ENCODE results near the gene OPCML.

The OPCML gene

GRCh38 chr11:133522344-133522743 lies 10.0 kb downstream of the OPCML start:
- H3F3A ChIP-seq (ENCODE audit: insufficient read depth, low read length), result no peaks in the 10 kb centered on the region
- no peaks in the 10 kb centered on the region for H3K9me2 ChIP-seq (replicated peaks; ENCODE audit: insufficient read depth, low read length)
- H3K79me2 ChIP-seq (ENCODE audit: low read length), result no peaks in the 10 kb centered on the region
- no peak overlapping the region for H3K4me3 ChIP-seq (ENCODE audit: low read length)
- no peak overlapping the region for H3K27ac ChIP-seq (ENCODE audit: low read length)
- no peaks in the 10 kb centered on the region for H3K27me3 ChIP-seq (replicated peaks; ENCODE audit: insufficient read depth, low read length)
- no peaks in the 10 kb centered on the region for H4K20me1 ChIP-seq (ENCODE audit: insufficient read depth, low read length)
- no peak overlapping the region for H3K9ac ChIP-seq (ENCODE audit: low read length)
- TF ChIP-seq EZH2 (optimal IDR thresholded peaks at IDR 0.05; ENCODE audit: low read depth, low read length) (no peak), EZH2phosphoT487 (IDR thresholded peaks at IDR 0.05; ENCODE audit: low read length) (no peak), CTCF (IDR thresholded peaks at IDR 0.05; ENCODE audit: low read length) (no peak)
- no peak overlapping the region for H3K4me2 ChIP-seq (ENCODE audit: low read depth, low read length)
- DNase-seq, result no peak
- H3K9me3 ChIP-seq (replicated peaks; ENCODE audit: insufficient read depth, low read length), result no peaks in the 10 kb centered on the region
- H2AFZ ChIP-seq (ENCODE audit: low read length), result no peak overlapping the region
- H3K36me3 ChIP-seq (replicated peaks; ENCODE audit: insufficient read depth, low read length), result no peaks in the 10 kb centered on the region
- no peaks in the 10 kb centered on the region for H3K4me1 ChIP-seq (ENCODE audit: low read length)

GRCh38 chr11:133521502-133521901 lies 10.8 kb downstream of the OPCML start:
- no peak overlapping the region for H3K27ac ChIP-seq (ENCODE audit: low read length)
- no peaks in the 10 kb centered on the region for H3K27me3 ChIP-seq (replicated peaks; ENCODE audit: insufficient read depth, low read length)
- no peaks in the 10 kb centered on the region for H3K9me2 ChIP-seq (replicated peaks; ENCODE audit: insufficient read depth, low read length)
- H3K79me2 ChIP-seq (ENCODE audit: low read length), result no peaks in the 10 kb centered on the region
- no peak overlapping the region for H3K9ac ChIP-seq (ENCODE audit: low read length)
- no peaks in the 10 kb centered on the region for H3K4me1 ChIP-seq (ENCODE audit: low read length)
- no peak overlapping the region for H2AFZ ChIP-seq (ENCODE audit: low read length)
- H3K4me2 ChIP-seq (ENCODE audit: low read depth, low read length), result no peak overlapping the region
- no peaks in the 10 kb centered on the region for H4K20me1 ChIP-seq (ENCODE audit: insufficient read depth, low read length)
- no peaks in the 10 kb centered on the region for H3F3A ChIP-seq (ENCODE audit: insufficient read depth, low read length)
- no peak for TF ChIP-seq EZH2phosphoT487 (IDR thresholded peaks at IDR 0.05; ENCODE audit: low read length)
- TF ChIP-seq CTCF (IDR thresholded peaks at IDR 0.05; ENCODE audit: low read length), result no peak
- TF ChIP-seq EZH2 (optimal IDR thresholded peaks at IDR 0.05; ENCODE audit: low read depth, low read length), result no peak
- H3K9me3 ChIP-seq (replicated peaks; ENCODE audit: insufficient read depth, low read length), result no peaks in the 10 kb centered on the region
- DNase-seq, result no peak
- no peaks in the 10 kb centered on the region for H3K36me3 ChIP-seq (replicated peaks; ENCODE audit: insufficient read depth, low read length)
- H3K4me3 ChIP-seq (ENCODE audit: low read length), result no peak overlapping the region

GRCh38 chr11:133520707-133521106 lies 11.6 kb downstream of the OPCML start:
- H3K79me2 ChIP-seq (ENCODE audit: low read length), result no peaks in the 10 kb centered on the region
- DNase-seq, result no peak

More at GRCh38 chr11:133520707-133521106, 11.6 kb downstream of the OPCML start:
- no peaks in the 10 kb centered on the region for H3K9me3 ChIP-seq (replicated peaks; ENCODE audit: insufficient read depth, low read length)
- H3K4me1 ChIP-seq (ENCODE audit: low read length), result no peaks in the 10 kb centered on the region
- no peaks in the 10 kb centered on the region for H3K36me3 ChIP-seq (replicated peaks; ENCODE audit: insufficient read depth, low read length)
- TF ChIP-seq CTCF (IDR thresholded peaks at IDR 0.05; ENCODE audit: low read length) (no peak), EZH2phosphoT487 (IDR thresholded peaks at IDR 0.05; ENCODE audit: low read length) (no peak), EZH2 (optimal IDR thresholded peaks at IDR 0.05; ENCODE audit: low read depth, low read length) (no peak)
- no peak overlapping the region for H3K4me2 ChIP-seq (ENCODE audit: low read depth, low read length)
- H3K9ac ChIP-seq (ENCODE audit: low read length), result no peak overlapping the region
- H3F3A ChIP-seq (ENCODE audit: insufficient read depth, low read length), result no peaks in the 10 kb centered on the region
- H2AFZ ChIP-seq (ENCODE audit: low read length), result no peak overlapping the region
- H3K27ac ChIP-seq (ENCODE audit: low read length), result no peak overlapping the region
- no peak overlapping the region for H3K4me3 ChIP-seq (ENCODE audit: low read length)
- H3K27me3 ChIP-seq (replicated peaks; ENCODE audit: insufficient read depth, low read length), result no peaks in the 10 kb centered on the region
- no peaks in the 10 kb centered on the region for H4K20me1 ChIP-seq (ENCODE audit: insufficient read depth, low read length)
- H3K9me2 ChIP-seq (replicated peaks; ENCODE audit: insufficient read depth, low read length), result no peaks in the 10 kb centered on the region
